Daoy (cell line): ENCODE data around the gene CRKL. TPM values are rescaled to one million over a fixed set of nuclear protein-coding genes. Genes with fewer than 3 reads are reported as not detected.

Experiments used
- DNase-seq: peaks from one replicate; pipeline ENCODE4 v3.0.0-alpha.2; 2015; ENCODE audit warnings: low read depth
- total RNA-seq: library from RNA; depleted of rRNA; stranded (reverse); fragments of >200 nt; shearing (Covaris generic); gene quantifications from 2 replicates; pipeline ENCODE4 v1.2.3, GENCODE V29; 2014

CRKL gene
- total RNA-seq, 1 experiment from 2014 or later = 32.2 TPM

DNA sequence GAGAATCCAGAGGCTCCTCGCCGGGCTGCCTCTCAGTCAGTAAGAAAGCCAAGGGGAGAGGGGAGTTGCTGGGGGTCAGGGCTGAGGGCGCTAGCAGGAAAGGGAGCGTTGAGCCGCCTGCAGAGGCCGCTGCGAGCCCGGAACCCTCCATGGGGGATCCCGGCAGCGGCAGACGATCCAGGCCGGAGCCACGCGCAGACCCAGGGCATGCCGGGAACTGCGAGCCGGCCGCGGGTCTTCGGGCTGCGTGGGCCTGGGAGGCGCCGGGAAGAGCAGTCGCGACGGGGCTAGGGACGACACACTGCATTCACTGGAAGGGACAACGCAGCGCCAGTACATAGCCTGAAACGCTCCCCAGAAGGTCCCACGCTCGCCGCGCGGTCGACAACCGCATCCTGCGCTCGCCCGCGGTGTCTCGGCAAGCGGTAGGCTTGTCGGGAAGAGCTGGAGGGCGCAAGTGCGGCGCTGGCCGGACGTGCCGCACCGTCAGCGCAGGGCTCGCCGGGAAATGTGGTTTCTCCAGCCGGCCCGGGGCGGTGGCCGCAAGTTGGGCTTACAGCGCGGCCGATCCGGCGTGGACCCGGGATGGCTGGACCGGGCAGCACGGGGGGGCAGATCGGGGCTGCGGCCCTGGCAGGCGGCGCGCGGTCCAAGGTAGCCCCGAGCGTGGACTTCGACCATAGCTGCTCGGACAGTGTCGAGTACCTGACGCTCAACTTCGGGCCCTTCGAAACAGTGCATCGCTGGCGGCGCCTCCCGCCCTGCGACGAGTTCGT, 64.8 kb downstream of the CRKL start, which contains the start of gene LZTR1:
TSS of gene LZTR1 (plus strand) at position 511 of the 776 bp plus-strand sequence. CDS start at position 586, 75 bp downstream.
- peak; percentile 90 for DNase-seq

DNA sequence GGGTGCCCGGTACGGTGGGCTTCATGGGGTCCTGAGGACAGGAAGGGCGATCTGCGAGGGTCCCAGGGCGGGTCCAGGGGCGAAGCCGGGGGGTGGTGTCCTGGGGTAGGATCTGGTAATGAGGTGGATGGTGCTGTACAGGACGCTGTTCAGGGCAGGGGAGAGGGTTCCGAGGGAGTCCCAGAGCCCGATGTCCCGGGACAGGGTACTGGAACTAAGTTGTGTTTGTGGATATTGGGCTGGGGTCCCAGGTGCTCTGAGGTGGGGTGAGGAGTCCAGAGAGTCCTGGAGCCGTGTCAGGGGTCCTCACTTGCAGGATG, 65.3 kb downstream of the CRKL start:
- no peak for DNase-seq

DNA sequence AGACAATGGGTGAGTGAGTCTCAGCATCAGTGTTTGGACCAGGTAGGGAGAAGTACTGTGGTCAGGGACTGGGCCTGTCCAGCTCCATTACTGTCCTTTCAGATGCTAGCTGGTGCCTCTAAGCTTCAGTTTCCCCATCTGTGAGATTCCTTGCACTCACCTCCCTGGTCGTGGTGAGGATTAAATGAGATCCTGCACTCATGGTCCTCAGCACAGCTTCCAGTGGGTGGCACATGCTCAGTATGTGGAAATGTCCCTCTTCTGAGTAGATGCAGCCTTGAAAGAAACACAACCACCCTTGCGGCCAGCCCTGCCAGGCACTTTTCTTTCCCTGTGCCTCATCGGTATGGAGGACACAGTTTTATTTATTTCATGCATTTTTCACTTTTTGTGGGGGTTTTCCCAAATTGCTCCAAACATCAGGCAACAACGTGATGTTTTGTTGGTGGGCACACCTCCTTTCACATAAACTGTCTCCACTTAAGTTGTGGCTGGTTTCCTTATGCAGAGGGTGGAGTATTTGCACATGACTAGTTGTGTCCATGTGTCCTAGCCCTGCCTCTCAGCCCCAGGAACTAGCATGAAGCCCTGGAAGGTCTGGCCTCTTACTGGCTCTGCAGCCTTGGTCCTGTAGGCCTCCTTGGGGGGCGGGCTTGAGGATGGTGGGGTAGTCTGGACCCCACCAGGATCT, 66.0 kb downstream of the CRKL start:
- DNase-seq = no peak

DNA sequence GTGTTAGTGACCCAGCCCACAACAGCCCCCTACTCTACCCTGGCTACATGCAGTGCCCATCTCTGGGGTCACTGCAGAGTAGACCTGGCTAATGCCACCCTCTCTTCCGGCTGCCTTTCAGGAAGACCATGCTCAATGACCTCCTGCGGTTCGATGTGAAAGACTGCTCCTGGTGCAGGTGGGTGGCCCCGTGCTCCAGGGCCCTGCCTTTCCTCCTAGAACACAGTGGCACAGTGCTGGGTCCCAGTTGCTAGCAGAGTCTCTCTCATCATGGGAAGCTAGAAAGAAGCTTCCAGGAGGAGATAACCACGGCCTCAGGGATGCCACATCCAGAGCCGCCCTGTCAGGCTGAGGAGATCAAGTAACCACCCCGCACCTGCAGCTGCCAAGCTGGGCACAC, 68.5 kb downstream of the CRKL start:
- DNase-seq = no peak

DNA sequence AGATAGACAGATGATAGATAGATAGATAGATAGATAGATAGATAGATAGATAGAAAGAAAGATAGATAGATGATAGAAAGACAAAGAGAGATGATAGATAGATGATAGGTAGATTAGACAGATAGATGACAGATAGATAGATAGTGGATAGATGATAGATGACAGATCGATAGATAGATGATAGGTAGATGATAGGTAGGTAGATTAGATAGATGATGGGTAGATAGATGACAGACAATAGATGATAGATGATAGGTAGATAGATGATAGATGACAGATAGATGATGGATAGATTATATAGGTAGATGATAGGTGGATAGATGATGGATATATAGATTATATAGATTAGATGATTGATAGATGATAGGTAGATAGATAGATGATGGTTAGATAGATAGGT, 69.2 kb downstream of the CRKL start:
- no peak for DNase-seq

DNA sequence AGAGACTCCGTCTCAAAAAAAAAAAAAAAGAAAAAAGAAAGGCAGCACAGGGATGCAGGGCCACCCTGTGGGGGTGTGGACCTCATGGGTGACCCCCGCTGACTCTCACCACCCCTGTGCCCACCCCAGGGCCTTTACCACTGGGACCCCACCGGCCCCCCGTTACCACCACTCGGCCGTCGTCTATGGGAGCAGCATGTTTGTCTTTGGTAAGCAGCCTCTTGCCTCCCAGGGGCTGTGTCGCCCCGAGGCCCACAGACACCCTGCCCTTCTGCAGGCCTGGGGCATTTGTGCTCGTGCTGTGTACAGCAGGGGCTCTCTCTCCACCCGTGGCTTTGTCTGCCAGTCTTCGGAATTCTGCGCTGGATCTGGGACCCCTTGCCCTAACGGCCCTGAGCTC, 70.2 kb downstream of the CRKL start:
- DNase-seq = no peak

DNA sequence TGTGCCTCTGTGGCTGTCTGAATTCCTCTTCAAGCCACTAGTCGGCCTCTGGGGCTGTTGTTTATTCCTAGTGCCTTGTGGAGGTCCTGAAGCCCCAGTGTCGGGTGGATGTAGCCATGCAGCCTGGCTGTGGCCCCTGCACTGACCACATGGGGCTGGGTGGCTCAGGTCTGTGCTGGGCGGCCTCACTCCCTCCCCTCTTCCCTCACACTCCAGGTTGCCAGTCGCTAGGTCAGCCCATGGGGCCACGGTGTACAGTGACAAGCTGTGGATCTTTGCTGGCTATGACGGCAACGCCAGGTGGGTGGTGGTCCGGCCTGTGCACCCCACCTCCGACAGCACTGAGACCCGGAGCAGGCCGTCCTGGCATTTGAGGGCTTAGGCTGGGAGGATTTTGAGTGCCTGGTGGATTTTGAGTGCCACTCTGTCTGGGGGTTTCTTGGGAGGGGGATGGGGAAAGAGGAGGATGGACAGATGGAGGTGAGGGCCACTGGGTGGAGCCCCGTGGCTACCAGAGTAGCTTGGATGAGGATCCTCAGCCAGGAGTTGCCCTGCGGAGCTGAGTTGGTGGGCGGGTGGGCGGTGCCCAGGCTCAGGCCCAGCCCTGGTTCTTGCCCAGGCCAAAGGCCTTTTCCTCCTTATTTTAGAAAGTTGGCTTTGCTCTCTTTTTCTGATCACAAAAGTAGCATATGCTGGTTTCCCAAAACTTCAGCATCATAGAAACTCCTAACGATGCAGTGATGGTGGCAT, 71.5 kb downstream of the CRKL start:
- no peak for DNase-seq

DNA sequence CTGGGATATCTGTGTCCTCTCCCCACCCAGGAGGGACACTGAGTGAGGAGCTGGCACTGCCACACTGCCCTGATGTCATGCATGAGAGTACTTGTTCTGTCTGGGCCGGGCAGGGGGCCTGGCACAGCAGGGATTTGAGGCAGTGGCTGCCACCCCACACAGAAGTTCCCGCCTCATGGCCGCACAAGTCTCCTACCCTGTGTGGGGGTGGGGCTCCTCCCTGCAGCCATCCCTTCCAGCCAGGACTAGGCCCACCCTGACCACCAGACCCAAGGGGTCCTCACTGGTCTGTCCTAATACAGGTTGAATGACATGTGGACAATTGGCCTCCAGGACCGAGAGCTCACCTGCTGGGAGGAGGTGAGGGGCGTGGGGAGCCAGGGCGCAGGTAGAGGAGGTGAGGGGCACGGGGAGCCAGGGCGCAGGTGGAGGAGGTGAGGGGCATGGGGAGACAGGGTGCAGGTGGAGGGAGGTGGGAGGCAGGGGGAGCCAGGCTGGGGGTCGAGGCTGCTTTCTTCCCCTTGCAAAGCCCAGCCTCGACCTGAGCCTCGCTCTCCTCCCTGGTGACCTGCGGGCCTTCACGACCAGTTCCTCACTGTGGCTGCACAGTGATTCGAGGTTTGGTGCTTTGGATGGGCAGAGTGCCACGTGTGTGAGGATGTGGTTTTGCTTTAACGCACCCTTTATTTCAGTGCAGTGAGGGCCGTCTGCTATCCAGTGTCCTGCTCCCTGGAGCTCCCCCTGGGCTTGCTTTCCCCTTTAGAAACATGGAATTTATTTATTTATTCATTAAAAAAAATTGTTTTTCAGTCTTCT, 72.3 kb downstream of the CRKL start:
- peak; percentile 42 for DNase-seq

DNA sequence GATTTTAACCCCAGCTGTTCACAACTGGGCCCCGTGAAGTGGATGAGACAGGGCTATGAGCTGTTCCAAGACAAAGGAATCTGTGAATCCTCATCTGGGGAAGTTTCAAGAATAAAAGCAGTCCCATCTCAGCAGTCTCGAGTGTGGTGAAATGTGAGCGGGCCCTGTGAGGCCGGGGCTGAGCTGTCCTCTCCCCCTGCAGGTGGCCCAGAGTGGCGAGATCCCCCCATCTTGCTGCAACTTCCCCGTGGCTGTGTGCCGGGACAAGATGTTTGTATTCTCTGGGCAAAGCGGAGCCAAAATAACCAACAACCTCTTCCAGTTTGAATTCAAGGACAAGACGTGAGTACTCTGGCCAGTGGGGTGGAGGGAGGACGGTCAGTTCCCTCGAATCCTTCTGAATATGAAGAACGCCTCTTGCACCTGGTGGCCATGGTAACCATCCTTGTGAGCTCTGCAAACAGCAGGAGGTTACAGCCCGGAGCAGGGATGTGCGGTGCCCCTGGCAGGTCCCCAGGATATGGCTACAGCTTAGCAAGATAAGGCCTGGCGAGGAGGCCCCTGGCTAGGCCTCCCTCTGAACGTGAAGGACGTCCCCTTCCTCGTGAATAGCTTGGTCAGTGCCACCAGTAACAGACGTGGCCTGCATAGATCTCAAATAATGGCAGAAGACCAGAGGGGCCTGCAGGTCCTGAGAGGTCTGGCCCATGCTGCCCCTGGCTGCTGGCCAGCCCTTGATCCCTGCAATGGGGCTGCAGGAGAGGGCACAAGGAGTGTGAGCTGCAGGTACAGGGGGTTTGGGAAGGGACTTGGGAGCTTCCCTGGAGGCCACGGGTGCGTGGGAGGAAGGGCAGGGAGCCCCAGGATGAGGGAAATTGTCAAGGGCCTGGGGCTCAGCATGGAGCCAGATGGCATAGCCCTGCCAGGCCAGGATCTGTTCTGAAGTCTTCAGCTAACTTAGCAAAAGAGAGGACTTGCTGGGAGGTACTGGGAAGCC, 73.3 kb downstream of the CRKL start:
- no peak for DNase-seq

DNA sequence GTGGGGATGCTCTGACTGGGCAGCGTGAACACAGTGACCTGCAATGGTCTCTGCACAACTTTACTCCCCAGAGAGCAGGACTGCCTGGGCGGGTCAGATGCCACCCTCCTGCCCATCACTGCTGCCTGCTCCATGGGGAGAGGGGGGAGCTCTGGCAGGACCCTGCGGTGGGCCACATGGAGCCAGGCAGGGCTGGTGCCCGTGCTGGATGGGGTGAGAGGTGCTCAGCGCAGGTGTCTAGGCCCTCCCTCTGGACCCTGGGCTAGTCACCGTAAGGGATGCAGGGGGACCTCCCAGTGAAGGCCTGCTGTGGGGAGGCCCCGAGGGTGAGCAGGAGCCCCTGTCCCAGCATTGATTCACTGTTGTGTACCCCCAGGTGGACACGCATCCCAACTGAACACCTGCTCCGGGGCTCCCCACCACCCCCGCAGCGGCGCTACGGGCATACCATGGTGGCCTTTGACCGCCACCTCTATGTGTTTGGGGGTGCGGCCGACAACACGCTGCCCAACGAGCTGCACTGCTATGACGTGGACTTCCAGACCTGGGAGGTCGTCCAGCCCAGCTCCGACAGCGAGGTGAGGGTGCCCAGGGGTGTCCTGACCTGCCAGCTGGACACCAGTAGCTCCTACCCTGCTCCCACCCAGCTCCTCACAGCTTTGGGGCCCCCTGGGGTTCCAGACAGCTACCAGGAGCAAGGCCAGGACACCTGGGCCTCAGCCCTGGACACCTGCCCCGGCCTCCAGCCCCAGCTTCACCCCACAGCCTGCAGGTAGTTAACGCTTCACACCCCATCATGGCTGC, 74.2 kb downstream of the CRKL start:
- no peak for DNase-seq

DNA sequence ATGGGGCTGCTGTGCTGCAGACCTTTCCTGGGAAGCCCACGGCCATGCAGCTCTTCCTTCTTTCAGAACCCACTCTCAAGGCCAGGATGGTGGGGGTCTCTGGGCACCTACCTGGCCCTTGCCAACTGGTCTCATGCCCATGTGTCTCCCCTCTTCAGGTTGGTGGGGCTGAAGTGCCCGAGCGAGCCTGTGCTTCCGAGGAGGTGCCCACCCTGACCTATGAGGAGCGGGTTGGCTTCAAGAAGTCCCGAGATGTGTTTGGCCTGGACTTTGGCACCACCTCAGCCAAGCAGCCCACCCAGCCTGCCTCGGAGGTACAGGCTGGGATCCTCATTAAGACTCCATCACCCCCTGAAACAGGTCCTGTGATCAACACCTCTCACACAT, 74.8 kb downstream of the CRKL start:
- no peak for DNase-seq

DNA sequence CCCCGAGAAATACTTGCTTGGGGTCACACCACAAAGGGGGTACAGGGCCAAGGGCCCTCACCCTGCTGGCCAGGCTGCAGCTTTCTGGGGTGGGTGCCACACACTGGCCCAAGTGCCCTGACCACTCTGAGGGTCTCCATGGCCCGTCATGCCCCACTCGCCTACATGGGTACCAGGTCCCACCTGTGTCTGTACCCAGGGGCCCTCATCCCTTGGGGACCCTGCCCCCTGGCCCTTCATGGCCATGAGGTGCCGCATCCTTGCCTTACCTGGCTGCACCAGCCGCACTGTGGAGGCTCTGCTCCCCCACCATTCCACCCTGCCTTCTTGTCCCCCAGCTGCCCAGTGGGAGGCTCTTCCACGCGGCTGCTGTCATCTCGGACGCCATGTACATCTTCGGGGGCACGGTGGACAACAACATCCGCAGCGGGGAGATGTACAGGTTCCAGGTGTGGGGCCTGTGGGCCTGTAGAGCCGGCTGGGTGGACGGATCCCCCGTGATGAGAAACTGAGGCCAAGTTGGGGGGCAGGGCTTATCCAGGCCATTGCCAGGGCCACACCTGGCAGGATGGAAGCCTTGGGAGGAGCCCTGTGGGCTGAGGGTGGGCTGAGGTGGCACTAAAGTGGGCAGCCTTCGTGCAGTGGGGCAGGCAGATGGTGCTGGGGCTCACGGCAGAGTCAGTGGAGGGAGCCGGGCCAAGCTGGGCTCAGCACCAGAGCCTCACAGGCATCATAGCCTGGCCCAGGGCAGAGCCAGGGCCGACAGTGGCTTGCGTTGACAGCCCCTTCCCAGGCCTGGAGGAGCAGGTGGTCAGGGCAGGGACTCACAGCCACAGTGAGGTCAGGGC, 75.5 kb downstream of the CRKL start:
- no peak for DNase-seq

DNA sequence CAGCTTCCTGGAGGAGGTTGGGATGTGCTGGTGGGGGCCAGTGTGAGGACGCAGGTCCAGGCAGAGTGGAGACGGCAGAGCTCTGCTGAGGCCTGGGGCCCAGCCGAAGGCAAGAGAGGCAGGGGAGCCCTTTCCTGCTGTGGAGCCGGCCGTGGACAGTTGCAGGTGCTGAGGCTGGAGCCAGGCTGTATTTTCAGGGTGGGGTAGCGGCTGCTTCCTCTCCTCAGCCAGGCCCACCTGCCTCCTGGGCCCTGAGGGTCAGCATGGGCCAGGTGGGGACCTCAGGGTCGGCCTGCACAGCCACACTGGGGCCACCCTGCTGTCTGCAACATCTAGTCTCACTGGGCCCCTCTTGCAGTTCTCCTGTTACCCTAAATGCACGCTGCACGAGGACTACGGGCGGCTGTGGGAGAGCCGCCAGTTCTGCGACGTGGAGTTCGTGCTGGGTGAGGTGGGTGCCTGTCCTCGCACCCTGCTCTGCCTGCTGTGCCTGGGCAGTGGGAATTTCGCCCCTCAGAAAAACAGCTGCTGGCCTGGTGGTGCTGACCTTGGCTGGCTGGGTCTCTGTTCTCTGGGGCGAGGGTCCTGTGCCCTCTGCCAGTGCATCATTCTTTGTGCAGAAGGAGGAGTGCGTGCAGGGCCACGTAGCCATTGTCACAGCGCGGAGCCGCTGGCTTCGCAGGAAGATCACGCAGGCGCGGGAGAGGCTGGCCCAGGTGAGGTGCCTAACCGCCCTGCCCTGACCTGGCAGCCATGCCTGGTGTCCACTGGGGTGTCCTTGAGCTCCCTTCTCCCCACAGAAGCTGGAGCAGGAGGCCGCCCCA, 76.3 kb downstream of the CRKL start:
- DNase-seq = no peak

DNA sequence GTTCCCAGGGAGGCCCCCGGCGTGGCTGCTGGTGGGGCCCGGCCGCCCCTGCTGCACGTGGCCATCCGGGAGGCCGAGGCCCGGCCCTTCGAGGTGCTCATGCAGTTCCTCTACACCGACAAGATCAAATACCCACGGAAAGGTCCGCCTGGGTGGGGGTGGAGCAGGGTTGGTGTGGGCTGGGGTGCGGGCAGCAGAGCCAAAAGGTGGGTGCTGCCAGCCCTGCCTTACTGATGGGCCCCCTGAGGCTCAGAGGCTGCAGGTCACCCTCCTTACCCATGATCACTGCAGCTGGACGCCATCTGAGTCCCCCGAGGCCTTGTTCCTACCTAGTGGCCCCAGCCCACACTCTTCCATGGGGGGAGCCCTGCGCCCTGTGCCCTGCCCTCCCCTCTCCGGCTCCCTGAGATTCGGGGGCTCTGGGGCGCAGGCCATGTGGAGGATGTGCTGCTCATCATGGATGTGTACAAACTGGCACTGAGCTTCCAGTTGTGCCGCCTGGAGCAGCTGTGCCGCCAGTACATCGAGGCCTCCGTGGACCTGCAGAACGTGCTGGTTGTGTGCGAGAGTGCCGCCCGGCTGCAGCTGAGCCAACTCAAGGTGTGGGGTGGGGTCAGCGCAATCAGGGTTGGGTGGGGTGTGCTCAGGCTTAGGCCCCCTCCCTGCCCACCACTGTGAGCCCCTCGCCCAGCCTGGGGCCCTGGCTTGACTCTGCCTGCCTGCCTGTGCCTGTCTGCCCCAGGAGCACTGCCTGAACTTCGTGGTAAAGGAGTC, 77.1 kb downstream of the CRKL start:
- DNase-seq = no peak

DNA sequence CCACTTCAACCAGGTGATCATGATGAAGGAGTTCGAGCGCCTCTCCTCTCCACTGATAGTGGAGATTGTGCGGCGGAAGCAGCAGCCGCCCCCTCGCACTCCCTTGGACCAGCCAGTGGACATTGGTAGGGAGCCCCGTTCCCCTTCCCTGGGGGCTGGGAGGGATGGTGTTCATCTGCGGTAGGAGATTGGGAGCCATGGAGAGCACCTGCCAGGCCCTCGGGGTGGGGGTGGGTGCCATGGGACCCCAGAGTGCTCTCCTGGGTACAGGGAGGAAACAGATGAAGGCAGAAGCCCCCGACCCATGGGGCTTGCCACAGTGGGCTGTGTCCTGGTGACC, 77.7 kb downstream of the CRKL start:
- no peak for DNase-seq

DNA sequence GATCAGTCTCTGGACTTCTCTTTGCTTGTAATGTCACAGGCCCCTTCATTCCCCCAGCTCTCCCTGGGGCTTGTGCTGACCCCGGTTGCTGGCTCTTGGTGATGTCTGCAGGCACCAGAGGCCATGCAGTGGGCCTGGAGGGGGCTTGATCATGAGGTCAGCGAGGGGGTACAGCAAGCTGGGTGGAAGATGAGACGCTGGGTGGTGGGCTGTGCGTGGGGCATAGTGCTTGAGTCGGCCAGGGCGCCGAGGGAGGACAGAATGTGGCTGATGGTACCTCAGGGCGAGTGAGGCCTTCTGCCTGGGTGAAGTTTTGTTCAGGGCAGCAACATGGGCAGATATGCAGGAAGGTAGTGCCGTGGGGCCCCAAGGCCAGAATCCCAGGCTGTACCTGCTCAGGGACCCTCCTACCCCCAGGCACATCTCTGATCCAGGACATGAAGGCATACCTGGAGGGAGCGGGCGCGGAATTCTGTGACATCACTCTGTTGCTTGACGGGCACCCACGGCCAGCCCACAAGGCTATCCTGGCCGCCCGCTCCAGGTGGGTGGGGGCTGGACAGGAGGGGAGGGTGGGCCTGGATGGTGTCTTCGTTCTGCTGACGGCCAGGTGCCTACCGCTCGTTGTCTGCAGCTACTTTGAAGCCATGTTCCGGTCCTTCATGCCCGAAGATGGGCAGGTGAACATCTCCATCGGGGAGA, 78.3 kb downstream of the CRKL start:
- DNase-seq = no peak

DNA sequence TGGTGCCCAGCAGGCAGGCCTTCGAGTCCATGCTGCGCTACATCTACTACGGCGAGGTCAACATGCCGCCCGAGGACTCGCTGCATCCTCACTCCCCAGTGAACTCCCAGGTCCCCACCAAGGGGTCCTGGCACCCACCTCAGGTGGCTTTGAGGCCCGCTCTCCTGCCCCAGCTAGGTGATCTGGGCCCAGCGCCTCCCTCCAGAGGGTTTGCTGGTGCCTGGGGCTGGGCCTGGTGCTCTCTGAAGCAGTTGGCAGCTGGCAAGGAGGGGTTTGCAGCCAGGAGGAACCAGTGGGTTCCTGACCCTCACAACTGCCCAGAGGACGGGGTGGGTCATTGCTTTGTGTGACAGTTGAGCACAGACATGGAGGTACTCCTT, 78.8 kb downstream of the CRKL start:
- no peak for DNase-seq
